Central memory CD8-positive, alpha-beta T cell (primary cell): Measurements from ENCODE around the gene PTPN7.

Experiments
- ATAC-seq: fragments of 150-1000 bp; cut with Tn5 transposase; replicated peaks from 2 replicates; pipeline ENCODE4 v1.10.0; 2022; ENCODE audit warnings: mild to moderate bottlenecking, moderate FRiP score, moderate number of reproducible peaks; ENCODE audit not compliant: poor library complexity, severe bottlenecking; ENCODE audit errors: extremely low read depth
- DNase-seq, 2 donors: peaks; one replicate each; pipeline ENCODE4 v3.0.0; 2021; ENCODE audit warnings: low spot score in 2 of 2
- H3K27ac Mint-ChIP-seq: one replicate; pipeline ENCODE4 v1.8.0; 2022; ENCODE audit warnings: low read depth, mild to moderate bottlenecking, moderate library complexity, mixed read lengths
- H3K27me3 Mint-ChIP-seq: one replicate; pipeline ENCODE4 v1.8.0; 2022; ENCODE audit warnings: mixed read lengths
- H3K36me3 Mint-ChIP-seq: one replicate; pipeline ENCODE4 v1.8.0; 2022; ENCODE audit warnings: mild to moderate bottlenecking, moderate library complexity, mixed read lengths; ENCODE audit not compliant: insufficient read depth
- H3K4me1 Mint-ChIP-seq: one replicate; pipeline ENCODE4 v1.8.0; 2022; ENCODE audit warnings: mixed read lengths
- H3K4me3 Mint-ChIP-seq: one replicate; pipeline ENCODE4 v1.8.0; 2022; ENCODE audit warnings: mild to moderate bottlenecking, moderate library complexity, mixed read lengths
- H3K9me3 Mint-ChIP-seq: one replicate; pipeline ENCODE4 v1.8.0; 2022; ENCODE audit warnings: mixed read lengths

PTPN7 gene

DNA sequence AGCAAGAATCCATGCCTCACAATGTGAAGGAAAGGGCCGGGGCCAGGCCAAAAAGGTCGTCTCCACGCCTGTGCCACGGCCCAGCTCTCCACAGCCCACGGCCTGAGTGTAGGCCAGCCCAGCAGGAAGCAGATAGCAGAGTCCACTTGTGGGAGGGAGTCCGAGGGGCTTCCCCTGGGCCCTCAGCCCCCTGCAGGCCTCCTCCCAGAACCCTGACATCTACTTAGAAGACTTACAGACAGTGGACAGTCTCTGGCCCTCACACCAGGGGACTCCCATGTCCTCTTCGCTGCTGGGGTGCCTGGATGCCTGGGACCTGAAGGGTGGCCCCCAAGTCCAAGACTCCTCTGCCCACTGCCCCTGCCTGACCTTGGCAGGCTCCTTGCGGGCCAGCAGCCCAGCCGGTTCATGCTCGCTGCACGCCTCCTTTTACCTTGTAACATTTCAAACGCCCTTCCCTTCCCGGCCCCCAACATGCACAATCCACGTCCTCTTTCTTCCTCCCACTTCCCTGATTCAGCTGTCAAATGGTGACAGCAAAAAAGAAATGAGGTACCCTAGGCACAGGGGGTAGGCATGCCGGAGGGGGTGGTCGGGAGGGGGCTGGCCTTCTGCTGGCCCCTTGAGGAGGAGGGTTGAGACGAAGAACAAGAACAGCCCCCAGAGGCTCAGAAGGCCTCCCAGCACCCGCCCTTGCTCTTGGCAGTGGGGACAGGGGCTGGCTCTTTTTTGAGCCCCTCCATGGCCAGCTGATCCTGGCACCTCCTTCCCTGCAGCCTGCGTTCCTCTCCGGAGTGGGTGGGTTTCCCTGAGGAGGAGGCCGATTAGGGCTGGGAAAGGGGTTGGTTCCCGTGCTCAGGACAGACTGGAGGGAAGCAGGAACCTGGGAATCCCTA lies 997 bp upstream of the PTPN7 start:
- peaks cover 30% of the 10 kb centered on the region for H3K36me3 Mint-ChIP-seq
- no peak for DNase-seq
- no peak for ATAC-seq
- peaks cover 85% of the 10 kb centered on the region for H3K4me1 Mint-ChIP-seq
- no peaks in the 10 kb centered on the region for H3K27me3 Mint-ChIP-seq
- H3K9me3 Mint-ChIP-seq: no peaks in the 10 kb centered on the region
- H3K27ac Mint-ChIP-seq: peak overlapping the region; percentile 100
- H3K4me3 Mint-ChIP-seq: peak overlapping the region; percentile 92

DNA sequence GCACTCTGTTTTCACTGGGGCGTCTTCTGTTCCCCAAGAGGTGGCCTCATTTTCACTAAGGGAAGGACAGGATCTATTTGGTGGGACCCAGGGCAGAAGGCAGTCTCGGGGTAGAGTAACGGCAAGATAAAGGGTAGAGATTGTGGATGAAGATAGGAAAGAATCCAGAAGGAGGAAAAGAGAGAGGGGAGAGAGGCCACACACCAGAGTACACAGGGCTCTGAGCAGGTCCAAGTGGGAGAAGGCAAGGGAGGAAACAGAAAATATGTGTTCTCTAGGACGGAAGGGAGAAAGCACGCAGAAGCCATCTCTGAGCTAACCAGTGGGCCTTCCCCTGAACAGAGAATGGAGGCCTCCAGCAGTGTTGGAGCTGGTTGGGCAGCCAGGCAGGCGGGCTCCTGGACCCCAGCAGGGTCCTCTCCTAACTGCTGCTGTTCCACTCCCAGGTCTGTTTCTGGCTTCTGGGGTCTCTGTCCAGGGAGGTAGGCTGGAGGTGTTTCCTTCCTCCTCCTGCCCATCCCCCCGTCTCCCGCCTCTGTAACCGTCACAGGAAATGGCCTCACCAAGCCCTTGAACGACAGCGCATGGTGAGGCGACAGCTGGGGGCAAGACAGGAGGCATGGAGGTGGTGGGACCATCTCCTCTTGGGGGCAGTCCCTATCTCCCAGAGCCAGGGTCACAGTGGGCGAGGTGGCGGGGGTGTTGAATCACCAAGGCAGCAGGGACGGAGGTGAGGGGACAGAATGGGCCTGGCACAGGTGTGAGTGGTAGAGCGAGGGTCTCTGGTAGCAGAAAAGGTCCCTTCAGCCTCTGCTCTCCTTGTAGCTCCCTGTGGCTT lies 649 bp downstream of the PTPN7 start:
- Mint-ChIP-seq H3K36me3 (peaks cover 37% of the 10 kb centered on the region), H3K9me3 (no peaks in the 10 kb centered on the region), H3K27me3 (no peaks in the 10 kb centered on the region), H3K27ac (peak overlapping the region; percentile 100), H3K4me1 (peaks cover 96% of the 10 kb centered on the region), H3K4me3 (peak overlapping the region; percentile 92)
- DNase-seq (peak in 1 of 2 donors; percentile 41), ATAC-seq (peak; percentile 24)

DNA sequence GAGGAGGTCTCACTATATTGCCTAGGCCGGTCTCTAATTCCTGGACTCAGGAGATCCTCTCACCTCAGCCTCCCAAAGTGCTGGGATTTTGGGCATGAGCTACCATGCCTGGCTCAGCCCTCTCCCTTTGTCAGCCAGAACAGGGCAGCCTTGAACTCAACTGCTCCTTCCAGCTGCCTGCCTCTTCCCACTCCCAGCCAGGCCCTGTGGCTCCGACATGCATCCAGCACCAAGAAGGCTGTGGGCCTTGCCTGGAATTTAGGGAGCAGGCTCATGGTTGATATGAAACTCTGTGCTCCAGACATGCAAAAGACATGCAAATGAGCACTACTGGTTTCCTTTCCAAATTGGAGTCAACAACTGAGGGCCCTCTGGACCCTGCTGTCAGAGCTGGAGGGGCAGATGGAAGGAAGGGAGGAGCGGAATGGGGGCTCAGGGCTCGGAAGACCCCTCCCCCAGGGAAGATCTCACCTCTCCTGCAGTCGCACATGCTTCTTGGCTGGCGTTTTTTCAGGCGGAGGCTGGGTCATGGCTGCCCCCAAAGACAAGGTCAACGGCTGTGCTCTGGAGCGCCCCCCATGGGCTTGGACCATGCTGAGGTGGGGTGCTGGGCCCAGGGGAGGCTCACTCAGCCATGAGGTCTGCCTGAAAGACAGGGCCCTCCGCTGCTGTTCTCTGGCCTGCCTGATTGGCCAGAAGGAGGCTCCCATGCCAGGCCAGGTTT lies 1.4 kb downstream of the PTPN7 start:
- peak overlapping the region; percentile 92 for H3K4me3 Mint-ChIP-seq
- peak overlapping the region; percentile 100 for H3K27ac Mint-ChIP-seq
- peaks cover 39% of the 10 kb centered on the region for H3K36me3 Mint-ChIP-seq
- no peaks in the 10 kb centered on the region for H3K27me3 Mint-ChIP-seq
- DNase-seq (no peak), ATAC-seq (no peak)
- peaks cover 92% of the 10 kb centered on the region for H3K4me1 Mint-ChIP-seq
- H3K9me3 Mint-ChIP-seq: no peaks in the 10 kb centered on the region

DNA sequence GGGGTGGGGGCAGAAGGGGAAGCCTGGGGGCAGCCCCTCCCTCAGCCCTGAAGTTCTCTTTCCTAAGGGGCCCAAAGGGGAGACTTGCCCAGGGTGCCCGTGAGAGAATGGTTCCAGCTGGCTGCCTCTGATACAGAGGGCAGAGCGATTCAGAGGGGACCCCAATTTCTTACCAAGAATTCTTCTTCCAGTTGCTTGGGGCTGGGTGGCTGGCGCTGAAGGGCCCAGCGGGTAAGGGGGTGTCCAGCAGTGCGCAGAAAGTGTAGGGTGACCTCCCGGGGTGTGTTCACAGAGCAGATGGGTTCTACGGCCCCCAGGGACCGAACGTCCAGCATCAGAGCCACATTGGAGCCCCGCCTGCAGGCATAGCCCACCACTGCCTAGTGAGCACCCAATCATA lies 2.5 kb downstream of the PTPN7 start:
- H3K9me3 Mint-ChIP-seq: no peaks in the 10 kb centered on the region
- H3K27me3 Mint-ChIP-seq: no peaks in the 10 kb centered on the region
- peak overlapping the region; percentile 100 for H3K27ac Mint-ChIP-seq
- peak overlapping the region; percentile 92 for H3K4me3 Mint-ChIP-seq
- H3K36me3 Mint-ChIP-seq: peaks cover 46% of the 10 kb centered on the region
- ATAC-seq (no peak), DNase-seq (no peak)
- H3K4me1 Mint-ChIP-seq: peaks cover 88% of the 10 kb centered on the region

DNA sequence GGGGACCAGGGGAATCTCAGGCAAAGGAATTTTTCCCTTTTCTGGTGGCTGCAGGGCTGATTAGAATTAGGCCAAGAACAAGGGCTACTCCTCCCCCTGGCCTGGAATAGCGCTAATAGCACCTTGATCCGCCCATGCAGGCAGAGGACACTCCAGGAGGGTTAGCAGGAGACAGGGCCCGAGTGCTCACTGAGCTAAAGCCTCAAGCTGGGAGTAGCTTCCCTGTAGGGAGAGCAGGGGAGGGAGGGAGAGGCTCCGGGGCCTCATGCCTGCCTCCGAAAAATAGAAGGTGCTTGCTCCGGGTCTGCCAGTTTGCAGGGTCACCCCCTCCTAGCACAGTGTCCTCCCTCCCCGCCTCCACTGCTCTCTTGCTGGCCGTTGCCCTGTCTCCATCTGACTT lies 3.8 kb downstream of the PTPN7 start:
- Mint-ChIP-seq H3K27ac (no peak overlapping the region), H3K9me3 (no peaks in the 10 kb centered on the region), H3K4me3 (peak overlapping the region; percentile 18), H3K4me1 (peaks cover 74% of the 10 kb centered on the region), H3K36me3 (peaks cover 54% of the 10 kb centered on the region), H3K27me3 (no peaks in the 10 kb centered on the region)
- ATAC-seq (no peak), DNase-seq (no peak)

DNA sequence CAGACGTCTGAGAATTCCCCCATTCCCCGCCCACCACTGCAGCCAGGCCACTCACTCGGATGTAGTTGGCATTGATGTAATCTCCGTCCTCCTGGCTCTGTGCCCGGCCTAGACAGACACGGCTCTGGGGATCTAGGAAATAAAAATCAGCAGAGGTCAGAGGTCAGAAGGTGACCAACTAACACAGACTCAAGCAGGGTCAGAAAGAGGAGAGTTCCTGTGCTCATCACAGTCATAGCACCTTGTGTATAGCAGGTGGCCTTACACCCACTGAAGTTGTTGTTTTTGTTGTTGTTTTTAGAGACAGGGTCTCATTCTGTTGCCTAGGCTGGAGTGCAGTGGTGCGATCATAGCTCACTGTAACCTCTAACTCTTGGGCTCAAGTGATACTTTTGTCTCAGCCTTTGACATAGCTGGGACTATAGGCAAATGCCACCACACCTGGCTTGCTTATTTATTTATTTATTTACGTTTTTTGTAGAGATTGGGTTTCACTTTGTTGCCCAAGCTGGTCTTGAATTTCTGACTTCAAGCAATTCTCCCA lies 4.9 kb downstream of the PTPN7 start:
- Mint-ChIP-seq H3K4me3 (no peak overlapping the region), H3K27ac (no peak overlapping the region), H3K4me1 (peaks cover 73% of the 10 kb centered on the region), H3K9me3 (no peaks in the 10 kb centered on the region), H3K27me3 (no peaks in the 10 kb centered on the region), H3K36me3 (peaks cover 63% of the 10 kb centered on the region)
- ATAC-seq: no peak
- no peak for DNase-seq

DNA sequence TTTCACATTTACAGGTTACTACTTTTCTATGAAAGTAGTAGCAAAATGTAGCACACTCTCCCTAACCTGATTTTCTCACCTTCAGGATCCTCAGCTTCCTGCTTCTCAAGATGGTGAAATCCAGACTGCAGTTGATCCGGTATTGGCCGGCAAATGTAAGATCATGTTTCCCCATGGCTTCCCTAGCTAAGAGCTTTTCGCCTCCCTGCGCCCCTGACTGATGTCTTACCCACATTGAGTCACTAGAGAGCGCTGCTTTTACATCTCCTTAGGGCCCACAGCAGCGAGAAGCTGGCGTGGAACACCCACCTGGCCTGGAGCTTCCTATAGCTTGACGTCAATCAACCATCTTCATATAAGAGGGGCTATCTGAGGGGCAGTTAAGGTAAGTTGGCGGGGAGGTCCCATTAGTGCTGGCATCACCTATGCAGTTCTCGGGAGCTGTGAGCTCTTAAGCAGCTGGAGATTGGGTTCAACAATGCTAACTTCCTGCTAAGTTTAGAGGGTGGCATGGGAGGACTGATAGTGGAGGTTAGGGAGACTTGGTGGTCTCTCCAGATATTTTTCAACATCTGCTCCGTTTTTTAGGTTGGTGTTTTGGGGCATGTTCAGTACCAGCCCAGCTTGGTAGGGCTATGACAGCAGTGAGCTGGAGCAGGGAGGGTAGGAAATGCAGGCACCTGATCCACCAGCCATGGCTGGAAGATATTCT lies 5.5 kb downstream of the PTPN7 start:
- peaks cover 67% of the 10 kb centered on the region for H3K4me1 Mint-ChIP-seq
- peak overlapping the region; percentile 49 for H3K4me3 Mint-ChIP-seq

DNA sequence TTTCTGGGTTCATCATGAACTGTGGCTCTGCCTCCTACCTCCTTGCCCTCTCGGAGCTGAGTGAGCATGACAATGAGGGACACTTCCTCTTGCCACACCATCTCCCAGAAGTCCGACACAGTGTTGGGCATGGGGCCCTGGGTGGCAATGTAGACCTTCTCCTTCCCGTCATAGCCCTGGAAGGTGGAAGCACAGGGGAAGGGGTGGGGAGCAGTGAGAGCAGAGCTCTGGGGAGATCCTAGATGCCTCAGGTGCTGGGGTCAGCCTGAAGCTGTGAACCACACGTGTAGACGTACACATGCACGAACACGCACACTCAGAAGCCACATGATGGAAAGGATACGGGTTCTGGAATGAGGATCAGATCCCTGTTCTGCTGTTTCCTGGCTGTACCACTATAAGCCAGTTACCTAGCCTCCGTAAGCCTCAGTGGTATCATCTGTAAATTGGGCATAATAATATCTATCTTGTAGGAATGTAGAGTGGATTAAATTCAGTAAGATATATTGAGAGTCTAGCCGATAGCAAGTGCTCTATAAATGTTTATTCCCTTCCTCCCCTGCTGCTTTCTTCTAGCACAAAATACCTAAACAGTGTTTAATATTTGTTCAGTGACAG lies 6.1 kb downstream of the PTPN7 start:
- H3K4me1 Mint-ChIP-seq: peaks cover 60% of the 10 kb centered on the region
- H3K27ac Mint-ChIP-seq: peak overlapping the region; percentile 82
- peak overlapping the region; percentile 49 for H3K4me3 Mint-ChIP-seq
- no peaks in the 10 kb centered on the region for H3K9me3 Mint-ChIP-seq
- no peak for DNase-seq
- H3K27me3 Mint-ChIP-seq: no peaks in the 10 kb centered on the region
- no peak for ATAC-seq
- peaks cover 61% of the 10 kb centered on the region for H3K36me3 Mint-ChIP-seq

More for the DNA sequence above, 5.5 kb downstream of the PTPN7 start:
- Mint-ChIP-seq H3K9me3 (no peaks in the 10 kb centered on the region), H3K27ac (peak overlapping the region; percentile 82), H3K27me3 (no peaks in the 10 kb centered on the region), H3K36me3 (peaks cover 62% of the 10 kb centered on the region)
- DNase-seq (peak in 1 of 2 donors; percentile 51), ATAC-seq (peak; percentile 64)

DNA sequence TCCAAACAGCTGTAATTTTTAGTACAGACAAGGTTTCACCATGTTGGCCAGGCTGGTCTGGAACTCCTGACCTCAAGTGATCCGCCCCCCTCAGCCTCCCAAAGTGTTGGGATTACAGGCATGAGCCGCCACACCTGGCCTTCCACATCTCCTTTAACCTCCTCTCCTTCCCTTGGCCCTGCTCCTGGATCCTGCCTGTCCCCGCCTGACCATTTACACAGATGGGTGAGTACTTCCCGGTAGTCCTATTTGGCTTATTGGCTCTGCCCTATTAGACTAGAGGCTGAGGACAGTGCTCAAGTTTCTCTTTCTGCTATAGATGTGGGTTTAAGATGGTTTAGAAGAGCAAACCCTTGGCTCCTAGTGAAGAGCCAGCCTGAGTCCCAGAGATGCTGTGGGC lies 7.1 kb downstream of the PTPN7 start:
- DNase-seq (no peak), ATAC-seq (no peak)
- no peaks in the 10 kb centered on the region for H3K27me3 Mint-ChIP-seq

DNA sequence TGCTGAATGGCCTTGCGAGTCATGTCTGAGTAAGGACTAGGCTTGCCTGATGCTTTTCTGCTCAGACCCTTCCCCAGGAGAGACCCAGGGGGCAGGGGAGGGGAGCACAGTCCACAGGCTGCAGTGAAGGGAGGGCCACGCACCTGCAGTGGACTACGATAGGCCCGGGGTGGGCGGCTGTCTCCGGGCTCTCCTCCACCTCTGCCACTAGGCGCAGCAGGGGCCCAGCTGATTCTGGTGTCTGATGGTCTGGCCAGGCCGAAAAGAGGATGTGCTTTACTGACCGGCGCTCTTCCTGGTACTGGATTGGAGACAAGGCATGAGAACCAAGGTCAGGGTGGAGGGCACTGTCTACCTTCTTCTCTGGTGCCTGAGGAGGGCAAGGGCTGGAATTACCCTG lies 8.0 kb downstream of the PTPN7 start:
- Mint-ChIP-seq H3K27me3 (no peaks in the 10 kb centered on the region), H3K27ac (no peak overlapping the region)

More for the DNA sequence above, 7.1 kb downstream of the PTPN7 start:
- no peaks in the 10 kb centered on the region for H3K9me3 Mint-ChIP-seq
- peak overlapping the region; percentile 66 for H3K27ac Mint-ChIP-seq
- H3K36me3 Mint-ChIP-seq: peaks cover 61% of the 10 kb centered on the region
- H3K4me1 Mint-ChIP-seq: peaks cover 50% of the 10 kb centered on the region
- no peak overlapping the region for H3K4me3 Mint-ChIP-seq

DNA sequence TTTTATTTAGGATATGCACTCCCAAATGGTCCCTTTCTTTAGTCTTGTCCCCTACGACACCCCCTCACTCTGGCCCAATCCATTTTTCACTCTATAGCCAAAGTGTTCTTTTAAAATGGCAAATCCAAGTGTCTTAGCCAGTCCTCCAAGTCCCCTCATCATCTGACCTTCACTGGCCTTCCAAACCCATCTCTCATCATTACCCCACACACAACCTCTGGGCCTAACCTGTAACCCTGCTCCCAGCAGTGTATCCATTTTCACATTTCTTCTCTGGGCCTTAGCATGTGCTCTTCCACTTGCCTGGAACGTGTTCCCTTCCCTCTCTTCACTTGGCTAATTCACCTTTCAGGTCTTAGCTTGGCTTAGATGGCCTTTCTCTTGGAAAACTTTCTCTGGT lies 9.4 kb downstream of the PTPN7 start:
- Mint-ChIP-seq H3K27ac (peak overlapping the region; percentile 23), H3K4me3 (no peak overlapping the region), H3K36me3 (peaks cover 64% of the 10 kb centered on the region), H3K4me1 (peaks cover 30% of the 10 kb centered on the region), H3K9me3 (no peaks in the 10 kb centered on the region), H3K27me3 (no peaks in the 10 kb centered on the region)
- no peak for ATAC-seq
- DNase-seq: no peak

More for the DNA sequence above, 8.0 kb downstream of the PTPN7 start:
- DNase-seq: no peak
- Mint-ChIP-seq H3K4me3 (no peak overlapping the region), H3K36me3 (peaks cover 61% of the 10 kb centered on the region), H3K9me3 (no peaks in the 10 kb centered on the region), H3K4me1 (peaks cover 41% of the 10 kb centered on the region)
- ATAC-seq: no peak
